Body of pancreas (tissue), 4 donors: ENCODE data around the gene GBP1.

Experiments
- POLR2A ChIP-seq, 3 donors: fragments of 450-650 bp; IDR thresholded peaks; one replicate each; pipeline ENCODE4 v1.6.1; 2016; ENCODE audit warnings: antibody characterized with exemption in 3 of 3, mild to moderate bottlenecking in 2 of 3
- TF ChIP-seq, protein P1 (sequence below), 7 experiments: fragments of 450-650 bp in 4 of 7; fragments of 200-600 bp in 3 of 7; sonication (generic) in 3 of 7; IDR thresholded peaks; one replicate each; pipeline ENCODE4 v1.5.1; 2016 to 2019; ENCODE audit warnings: antibody characterized with exemption in 7 of 7

DNA sequence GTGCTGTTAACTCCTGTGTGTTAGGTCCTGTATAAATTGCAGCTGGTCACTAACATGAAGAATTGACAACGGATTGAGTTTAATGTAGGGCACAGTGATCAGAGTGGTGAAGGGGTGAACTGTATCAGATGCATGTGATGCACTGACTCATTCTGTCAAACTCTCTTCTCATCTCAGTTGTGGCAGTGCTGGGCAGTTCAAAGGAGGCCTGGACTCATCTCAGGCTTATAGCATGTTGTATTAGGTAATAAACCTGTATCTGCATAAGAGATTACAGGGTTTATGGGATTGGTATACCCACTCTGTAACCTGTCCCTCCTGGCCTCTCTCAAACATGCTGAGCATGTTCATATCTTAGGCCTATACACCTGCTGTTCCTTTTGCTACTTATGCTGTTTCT is 29.9 kb downstream of the GBP1 start:
- TF ChIP-seq, protein P1, sequence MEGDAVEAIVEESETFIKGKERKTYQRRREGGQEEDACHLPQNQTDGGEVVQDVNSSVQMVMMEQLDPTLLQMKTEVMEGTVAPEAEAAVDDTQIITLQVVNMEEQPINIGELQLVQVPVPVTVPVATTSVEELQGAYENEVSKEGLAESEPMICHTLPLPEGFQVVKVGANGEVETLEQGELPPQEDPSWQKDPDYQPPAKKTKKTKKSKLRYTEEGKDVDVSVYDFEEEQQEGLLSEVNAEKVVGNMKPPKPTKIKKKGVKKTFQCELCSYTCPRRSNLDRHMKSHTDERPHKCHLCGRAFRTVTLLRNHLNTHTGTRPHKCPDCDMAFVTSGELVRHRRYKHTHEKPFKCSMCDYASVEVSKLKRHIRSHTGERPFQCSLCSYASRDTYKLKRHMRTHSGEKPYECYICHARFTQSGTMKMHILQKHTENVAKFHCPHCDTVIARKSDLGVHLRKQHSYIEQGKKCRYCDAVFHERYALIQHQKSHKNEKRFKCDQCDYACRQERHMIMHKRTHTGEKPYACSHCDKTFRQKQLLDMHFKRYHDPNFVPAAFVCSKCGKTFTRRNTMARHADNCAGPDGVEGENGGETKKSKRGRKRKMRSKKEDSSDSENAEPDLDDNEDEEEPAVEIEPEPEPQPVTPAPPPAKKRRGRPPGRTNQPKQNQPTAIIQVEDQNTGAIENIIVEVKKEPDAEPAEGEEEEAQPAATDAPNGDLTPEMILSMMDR (IDR thresholded peaks at IDR 0.05): no peak
- no peak for TF ChIP-seq POLR2A (IDR thresholded peaks at IDR 0.05)
